ENCODE data around the gene ETV3. TPM values are rescaled to one million over a fixed set of nuclear protein-coding genes. Genes with fewer than 3 reads are reported as not detected.

Gene ETV3
- total RNA-seq, 1 donor from 2014 or later = 40.7 TPM

- no peak for ATAC-seq
These were observed 26.6 kb downstream of the ETV3 start for GRCh38 chr1:157111396-157112165.

- no peak for ATAC-seq
These were observed 27.5 kb downstream of the ETV3 start for GRCh38 chr1:157110686-157111085.

GRCh38 chr1:157110003-157110402 lies 28.2 kb downstream of the ETV3 start:
- ATAC-seq = no peak

GRCh38 chr1:157108448-157108847 lies 29.7 kb downstream of the ETV3 start:
- ATAC-seq = no peak

- ATAC-seq = no peak
These were observed 30.5 kb downstream of the ETV3 start for GRCh38 chr1:157107702-157108101.

- no peak for ATAC-seq
These were observed 31.4 kb downstream of the ETV3 start for GRCh38 chr1:157106813-157107189.

GRCh38 chr1:157105988-157106812 lies 32.0 kb downstream of the ETV3 start:
- peak; percentile 75 for ATAC-seq

GRCh38 chr1:157105298-157105987 lies 32.8 kb downstream of the ETV3 start:
- no peak for ATAC-seq

GRCh38 chr1:157104598-157105293 lies 33.4 kb downstream of the ETV3 start:
- ATAC-seq = no peak

- no peak for ATAC-seq
These were observed 34.9 kb downstream of the ETV3 start for GRCh38 chr1:157103268-157103667.

GRCh38 chr1:157101149-157101548 lies 37.0 kb downstream of the ETV3 start:
- ATAC-seq = no peak

GRCh38 chr1:157099633-157100009 lies 38.6 kb downstream of the ETV3 start, which contains the start of gene ETV3L:
ETV3L (minus strand) TSS chr1:157099808; CDS start chr1:157099523, 285 bp downstream.
- ATAC-seq = no peak

GRCh38 chr1:157098987-157099632 lies 39.1 kb downstream of the ETV3 start:
- ATAC-seq = peak; percentile 30

GRCh38 chr1:157098519-157098918 lies 39.7 kb downstream of the ETV3 start:
- ATAC-seq = no peak

GRCh38 chr1:157097692-157098091 lies 40.5 kb downstream of the ETV3 start:
- ATAC-seq = no peak

GRCh38 chr1:157096881-157097280 lies 41.3 kb downstream of the ETV3 start:
- ATAC-seq = no peak

- peak; percentile 19 for ATAC-seq
These were observed 42.6 kb downstream of the ETV3 start for GRCh38 chr1:157095551-157095950.

- ATAC-seq = no peak
These were observed 43.1 kb downstream of the ETV3 start for GRCh38 chr1:157095091-157095490.

GRCh38 chr1:157092831-157093230 lies 45.4 kb downstream of the ETV3 start:
- no peak for ATAC-seq

GRCh38 chr1:157091668-157092273 lies 46.4 kb downstream of the ETV3 start:
- ATAC-seq = no peak

GRCh38 chr1:157091186-157091585 lies 47.0 kb downstream of the ETV3 start:
- ATAC-seq = no peak

GRCh38 chr1:157090771-157091170 lies 47.4 kb downstream of the ETV3 start:
- ATAC-seq = peak; percentile 8
